Mucosa of rectum (tissue), 2 donors: ENCODE data around the gene HINT3.
A peak's percentile ranks its signal among the peaks of the same experiment; 100 is the strongest.
"Not testable (repeated sequence)": the region's sequence is repeated elsewhere in the genome, so short reads cannot be mapped to it uniquely, and the experiment has no call there.

Source experiments
- H3K27ac ChIP-seq, 2 donors: one replicate each; pipeline ENCODE4 v1.7.0; 2013; ENCODE audit warnings: inconsistent platforms in 2 of 2, low read depth in 2 of 2, low read length in 2 of 2
- H3K27me3 ChIP-seq, 2 donors: one replicate each; pipeline ENCODE4 v1.7.0; 2013; ENCODE audit warnings: low read length in 2 of 2; ENCODE audit not compliant: control insufficient read depth in 2 of 2, insufficient read depth in 2 of 2
- H3K36me3 ChIP-seq, 2 donors: one replicate each; pipeline ENCODE4 v1.7.0; 2013; ENCODE audit warnings: low read length in 2 of 2; ENCODE audit not compliant: control insufficient read depth in 2 of 2, insufficient read depth in 2 of 2
- H3K4me1 ChIP-seq, 2 donors: one replicate each; pipeline ENCODE4 v1.7.0; 2013; ENCODE audit warnings: low read length in 2 of 2, mild to moderate bottlenecking in 1 of 2; ENCODE audit not compliant: control insufficient read depth in 2 of 2, insufficient read depth in 2 of 2
- H3K4me3 ChIP-seq, 2 donors: one replicate each; pipeline ENCODE4 v1.7.0; 2013; ENCODE audit warnings: low read length in 2 of 2
- H3K9ac ChIP-seq, 2 donors: one replicate each; pipeline ENCODE4 v1.7.0; 2013; ENCODE audit warnings: low read length in 2 of 2, low read depth in 1 of 2, mild to moderate bottlenecking in 1 of 2
- H3K9me3 ChIP-seq, 2 donors: one replicate each; pipeline ENCODE4 v1.7.0; 2013; ENCODE audit warnings: low read length in 2 of 2; ENCODE audit not compliant: control insufficient read depth in 2 of 2
- donor health status: healthy.
- donor health status: Normal muscosa, but diverticular disease.

HINT3 gene

DNA sequence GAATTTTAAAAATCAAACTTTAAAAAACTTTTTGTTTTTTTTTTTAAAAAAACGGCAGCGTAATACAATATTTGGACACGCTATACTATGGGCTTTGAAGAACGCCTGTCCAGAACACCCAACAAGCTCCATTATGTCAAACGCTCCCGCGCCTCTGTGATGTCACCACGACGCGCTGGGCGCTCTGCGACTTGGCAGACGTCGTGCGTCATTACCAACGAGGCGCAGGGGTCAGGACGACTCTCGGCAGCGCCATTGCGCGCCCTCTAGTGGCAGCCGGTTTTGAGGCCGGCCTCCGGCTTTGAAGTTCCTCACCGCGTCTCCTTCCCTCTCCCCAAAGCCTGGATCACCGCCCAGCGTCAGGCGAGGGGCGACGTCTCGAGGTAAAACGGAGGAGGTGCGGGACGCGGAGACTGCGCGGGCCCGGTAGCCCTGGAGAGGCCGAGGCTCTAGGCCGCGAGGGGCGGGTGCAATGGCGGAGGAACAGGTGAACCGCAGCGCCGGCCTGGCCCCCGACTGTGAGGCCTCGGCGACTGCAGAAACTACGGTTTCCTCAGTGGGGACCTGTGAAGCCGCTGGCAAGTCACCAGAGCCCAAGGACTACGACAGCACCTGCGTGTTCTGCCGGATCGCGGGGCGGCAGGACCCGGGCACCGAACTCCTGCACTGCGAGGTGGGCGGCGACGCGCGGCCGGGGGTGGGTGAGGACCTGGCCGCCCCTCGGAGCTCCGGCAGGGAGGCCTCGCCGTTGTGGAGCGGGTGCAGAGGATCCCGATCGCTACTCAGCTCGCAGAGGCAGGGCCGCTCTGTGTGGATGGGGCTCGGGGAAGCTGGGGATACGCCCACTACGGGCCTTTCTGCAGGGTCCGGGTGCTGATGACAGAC, at the start of gene HINT3:
HINT3 (plus strand) TSS at position 265 of the 885 bp plus-strand sequence; CDS start at position 473, 208 bp downstream.
- Histone ChIP-seq H3K4me1 (peaks cover 10 to 12% of the 10 kb centered on the region in 2 donors), H3K27ac (peak within 1 kb of the TSS; percentile 92 to 95), H3K9ac (peak within 1 kb of the TSS; percentile 91 to 99), H3K4me3 (peak within 1 kb of the TSS; percentile 91 to 95), H3K27me3 (no peaks in the 10 kb centered on the region), H3K36me3 (no peaks in the 10 kb centered on the region), H3K9me3 (no peaks in the 10 kb centered on the region)

DNA sequence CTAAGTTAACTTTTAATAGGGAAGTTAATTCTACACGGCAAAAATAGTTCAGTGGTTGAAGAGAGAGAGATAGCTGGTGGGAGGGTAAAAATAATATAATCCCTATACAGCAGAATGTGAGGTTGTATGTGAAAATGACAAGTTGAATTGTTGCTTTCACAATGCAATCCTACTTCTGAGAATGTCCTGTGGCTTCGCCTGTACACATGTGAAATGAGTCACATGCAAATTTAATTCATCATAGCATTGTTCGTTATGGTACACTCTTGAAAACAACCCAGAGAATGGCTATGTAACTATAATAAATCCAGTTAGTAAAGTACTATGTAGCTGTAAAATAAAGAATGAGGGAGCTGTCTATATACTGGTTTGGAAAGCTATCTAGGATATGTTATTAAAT, 46.0 kb upstream of the HINT3 start:
- Histone ChIP-seq H3K36me3 (peaks cover 0 to 4% of the 10 kb centered on the region in 2 donors), H3K4me3 (no peak overlapping the region), H3K27me3 (no peaks in the 10 kb centered on the region), H3K9me3 (no peaks in the 10 kb centered on the region), H3K27ac (peak overlapping the region; percentile 44 to 53), H3K9ac (no peak overlapping the region), H3K4me1 (peaks cover 10 to 25% of the 10 kb centered on the region in 2 donors)

DNA sequence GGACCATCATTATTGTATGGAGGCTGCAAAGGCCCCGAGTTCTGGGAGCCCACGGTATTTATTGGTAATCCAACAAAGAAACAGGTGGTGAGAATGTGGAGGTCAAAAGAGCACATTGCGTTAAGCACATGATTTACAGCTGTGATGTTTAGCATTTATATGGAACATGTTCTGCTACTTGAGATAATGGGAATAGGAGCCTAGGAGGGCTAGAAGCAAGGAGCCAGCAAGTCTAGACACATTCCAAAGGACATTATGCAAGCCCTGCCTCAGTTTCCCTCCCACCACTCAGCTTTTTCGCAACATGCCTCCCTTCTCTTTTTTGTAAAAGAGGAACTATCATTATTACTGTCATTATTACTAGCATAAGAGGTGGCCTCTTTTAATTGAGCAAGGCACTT, 45.5 kb upstream of the HINT3 start:
- not testable (repeated sequence) for H3K9me3 ChIP-seq, H3K27me3 ChIP-seq, H3K36me3 ChIP-seq, H3K9ac ChIP-seq, H3K4me3 ChIP-seq
- peak overlapping the region; percentile 32 to 53 for H3K27ac ChIP-seq
- peaks cover 10 to 25% of the 10 kb centered on the region in 2 donors for H3K4me1 ChIP-seq

DNA sequence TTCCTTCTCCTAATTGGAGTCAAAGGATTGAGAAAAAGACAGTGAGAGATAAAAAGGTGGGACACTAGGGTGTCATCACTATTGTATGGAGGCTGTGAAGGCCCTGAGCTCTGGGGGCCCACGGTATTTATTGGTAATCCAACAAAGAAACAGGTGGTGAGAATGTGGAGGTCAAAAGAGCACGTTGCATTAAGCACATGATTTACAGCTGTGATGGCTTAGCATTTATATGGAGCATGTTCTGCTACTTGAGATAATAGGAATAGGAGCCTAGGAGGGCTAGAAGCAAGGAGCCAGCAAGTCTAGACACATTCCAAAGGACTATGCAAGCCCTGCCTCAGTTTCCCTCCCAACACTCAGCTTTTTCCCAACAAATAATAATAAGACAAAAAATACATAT, 44.1 kb upstream of the HINT3 start:
- H3K9ac ChIP-seq = not testable (repeated sequence)

DNA sequence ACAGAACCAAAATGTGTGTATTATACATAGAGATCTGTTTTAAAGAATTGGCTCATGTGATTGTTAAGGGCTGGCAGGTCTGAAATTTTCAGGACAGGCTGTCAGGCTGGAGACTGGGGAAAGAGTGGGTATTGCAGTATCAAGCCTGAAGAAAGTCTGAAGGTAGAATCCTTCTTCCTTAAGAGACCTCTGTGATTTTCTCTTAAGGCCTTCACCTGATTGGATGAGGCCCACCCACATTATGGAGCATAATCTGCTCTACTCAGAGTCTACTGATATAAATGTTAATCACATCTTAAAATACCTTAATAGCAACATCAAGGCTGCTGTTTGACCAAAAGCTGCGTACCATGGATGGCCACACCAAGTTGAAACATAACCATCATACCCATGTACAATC, 43.4 kb upstream of the HINT3 start:
- Histone ChIP-seq H3K27me3 (no peaks in the 10 kb centered on the region), H3K4me3 (no peak overlapping the region), H3K9me3 (no peaks in the 10 kb centered on the region), H3K4me1 (peaks cover 11 to 26% of the 10 kb centered on the region in 2 donors), H3K9ac (peak overlapping the region in 1 of 2 donors; percentile 14), H3K27ac (no peak overlapping the region), H3K36me3 (peaks cover 0 to 4% of the 10 kb centered on the region in 2 donors)

More for the DNA sequence above, 44.1 kb upstream of the HINT3 start:
- not testable (repeated sequence) for H3K4me3 ChIP-seq, H3K36me3 ChIP-seq, H3K27me3 ChIP-seq, H3K9me3 ChIP-seq, H3K27ac ChIP-seq
- H3K4me1 ChIP-seq = peaks cover 10 to 25% of the 10 kb centered on the region in 2 donors

DNA sequence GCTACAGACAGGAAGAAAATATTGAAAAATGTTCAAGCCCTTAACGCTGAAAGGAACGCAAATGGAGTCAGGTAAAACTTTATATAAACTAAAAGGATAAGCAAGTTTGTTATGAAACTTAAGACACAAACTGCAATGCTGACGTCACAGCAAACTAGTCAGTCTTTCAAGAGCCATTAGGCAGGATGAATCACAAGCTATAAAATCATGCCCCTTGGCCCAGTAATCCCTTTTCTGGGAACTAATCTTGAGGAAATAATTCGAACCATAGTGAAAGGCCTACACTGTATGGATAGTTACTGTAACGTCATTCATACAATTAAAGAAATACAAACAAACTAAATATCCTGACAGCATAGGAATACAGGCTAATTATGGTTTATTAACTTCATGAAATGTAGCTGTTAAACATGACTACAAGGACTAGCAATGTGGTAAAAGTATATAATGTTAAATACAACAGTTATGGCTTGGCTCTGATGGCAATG, 42.7 kb upstream of the HINT3 start:
- H3K36me3 ChIP-seq = peaks cover 0 to 4% of the 10 kb centered on the region in 2 donors
- peaks cover 14 to 33% of the 10 kb centered on the region in 2 donors for H3K4me1 ChIP-seq
- peak overlapping the region in 1 of 2 donors; percentile 14 for H3K9ac ChIP-seq
- peak overlapping the region; percentile 48 to 50 for H3K27ac ChIP-seq
- no peak overlapping the region for H3K4me3 ChIP-seq
- no peaks in the 10 kb centered on the region for H3K27me3 ChIP-seq
- no peaks in the 10 kb centered on the region for H3K9me3 ChIP-seq

DNA sequence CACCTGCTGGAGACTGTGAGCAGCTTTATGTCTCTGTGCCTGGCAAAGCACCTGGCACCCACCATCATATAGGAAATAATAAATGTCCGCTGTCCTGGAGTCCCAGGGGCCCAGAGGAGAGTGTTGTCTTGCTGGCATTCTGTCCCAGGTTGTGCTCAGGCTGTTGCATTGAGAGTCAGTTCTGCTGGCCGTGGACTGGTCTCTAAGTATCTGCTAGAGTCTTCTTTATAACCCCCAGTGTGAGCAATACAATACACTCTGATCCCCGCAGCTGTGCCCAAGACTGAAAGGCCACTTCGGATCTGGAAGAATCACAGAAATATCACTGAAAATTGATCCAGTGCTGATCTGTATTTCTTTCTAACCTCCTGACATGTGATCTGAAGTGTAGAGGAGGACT, 38.3 kb upstream of the HINT3 start:
- peak overlapping the region; percentile 26 to 77 for H3K4me3 ChIP-seq
- no peaks in the 10 kb centered on the region for H3K27me3 ChIP-seq
- H3K4me1 ChIP-seq = peaks cover 14 to 29% of the 10 kb centered on the region in 2 donors
- H3K27ac ChIP-seq = peak overlapping the region; percentile 87 to 93
- H3K36me3 ChIP-seq = peaks cover 9 to 22% of the 10 kb centered on the region in 2 donors
- no peaks in the 10 kb centered on the region for H3K9me3 ChIP-seq
- peak overlapping the region; percentile 58 to 82 for H3K9ac ChIP-seq

DNA sequence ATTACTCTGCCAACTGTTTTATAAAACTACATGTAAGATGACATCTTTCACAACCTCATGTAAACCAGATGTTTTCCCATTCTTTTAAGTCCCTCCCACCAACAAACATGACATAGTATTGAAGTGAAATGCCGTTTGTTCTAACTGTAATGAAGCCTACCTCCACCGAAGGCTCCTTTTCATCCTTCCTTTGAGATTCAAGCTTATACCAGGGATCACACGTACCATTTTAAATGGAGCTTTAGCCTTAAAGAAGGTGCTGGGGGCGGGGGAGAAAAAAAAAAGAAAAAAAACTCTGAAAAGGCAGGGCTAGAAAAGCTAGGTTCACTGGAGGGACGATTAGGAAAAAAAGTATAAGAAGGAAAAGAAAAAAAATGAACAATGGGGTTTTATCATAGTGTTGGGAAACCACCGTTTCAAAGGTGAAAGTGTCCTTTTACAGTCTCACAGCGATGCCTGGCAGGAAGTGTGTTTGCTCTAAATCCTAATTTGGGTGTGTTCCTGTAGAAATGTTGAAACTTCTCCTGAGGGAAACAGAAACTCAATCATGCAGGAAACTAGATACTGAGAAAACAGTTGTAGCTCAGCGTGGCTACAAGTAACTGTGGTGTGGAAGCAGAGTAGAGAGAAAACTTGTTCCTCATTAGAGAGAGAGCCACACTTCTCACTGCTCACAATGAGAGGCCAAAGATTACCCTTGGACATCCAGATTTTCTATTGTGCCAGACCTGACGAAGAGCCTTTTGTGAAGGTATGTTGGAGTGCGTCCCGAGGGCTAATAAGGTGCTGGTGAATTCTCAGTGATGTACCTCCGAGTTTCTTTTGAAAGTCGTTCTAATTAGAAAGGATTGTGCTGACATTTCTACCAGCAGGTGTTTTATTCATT, 37.6 kb upstream of the HINT3 start:
- H3K4me3 ChIP-seq = peak overlapping the region; percentile 77 to 88
- H3K9me3 ChIP-seq = no peaks in the 10 kb centered on the region
- peaks cover 15 to 29% of the 10 kb centered on the region in 2 donors for H3K36me3 ChIP-seq
- H3K4me1 ChIP-seq = peaks cover 15 to 23% of the 10 kb centered on the region in 2 donors
- peak overlapping the region; percentile 82 to 83 for H3K9ac ChIP-seq
- H3K27me3 ChIP-seq = no peaks in the 10 kb centered on the region
- peak overlapping the region; percentile 87 to 93 for H3K27ac ChIP-seq

DNA sequence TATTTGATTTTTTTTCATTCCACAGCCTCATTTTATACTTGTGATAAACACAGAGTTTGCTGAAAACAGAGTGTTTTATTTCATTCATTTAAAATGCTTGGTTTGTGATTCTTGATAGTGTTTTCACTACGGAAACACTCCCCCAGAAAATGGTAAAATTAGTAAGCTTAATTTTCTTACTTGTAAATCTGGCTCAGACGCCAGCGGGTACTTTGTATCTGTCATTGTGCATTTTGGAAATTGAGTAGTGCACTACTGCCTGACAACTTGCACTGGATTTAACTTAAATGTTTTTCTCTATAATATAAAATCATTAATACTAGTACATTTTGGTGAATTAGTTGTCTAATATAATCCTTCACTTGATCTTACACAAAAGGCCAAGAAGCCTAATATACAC, 37.0 kb upstream of the HINT3 start:
- no peaks in the 10 kb centered on the region for H3K27me3 ChIP-seq
- H3K4me3 ChIP-seq = peak overlapping the region; percentile 77 to 88
- no peaks in the 10 kb centered on the region for H3K9me3 ChIP-seq
- peaks cover 19 to 33% of the 10 kb centered on the region in 2 donors for H3K36me3 ChIP-seq
- peaks cover 15 to 18% of the 10 kb centered on the region in 2 donors for H3K4me1 ChIP-seq
- peak overlapping the region; percentile 87 to 93 for H3K27ac ChIP-seq
- peak overlapping the region; percentile 82 to 83 for H3K9ac ChIP-seq
